ENCODE measurements around the gene ASPG.

The ASPG gene

GRCh38 chr14:104066279-104066678 lies 19.2 kb upstream of the ASPG start:
- H3K4me3 ChIP-seq (replicated peaks; ENCODE audit: insufficient read depth, low read length) = no peak overlapping the region

GRCh38 chr14:104066719-104067295 lies 18.7 kb upstream of the ASPG start:
- H3K4me3 ChIP-seq (replicated peaks; ENCODE audit: insufficient read depth, low read length) = no peak overlapping the region
- no peak for DNase-seq (ENCODE audit: low read depth in 1 of 2, low spot score in 1 of 2)
- H3K27me3 ChIP-seq (ENCODE audit: insufficient read depth, poor library complexity, severe bottlenecking) = peaks cover 5% of the 10 kb centered on the region
- TF ChIP-seq REST (IDR thresholded peaks at IDR 0.05; ENCODE audit: insufficient replicate concordance, low read depth) = no peak
- no peak for TF ChIP-seq CTCF (IDR thresholded peaks at IDR 0.05; ENCODE audit: insufficient read depth, low read length)
- no peak for TF ChIP-seq GABPA (IDR thresholded peaks at IDR 0.05; ENCODE audit: low read depth)
- TF ChIP-seq SPI1 (IDR thresholded peaks at IDR 0.05; ENCODE audit: borderline replicate concordance, low read depth) = no peak
- TF ChIP-seq POLR2AphosphoS5 (IDR thresholded peaks at IDR 0.05; ENCODE audit: low read depth) = no peak
- H3K27ac ChIP-seq (replicated peaks) = no peak overlapping the region

More at GRCh38 chr14:104066279-104066678, 19.2 kb upstream of the ASPG start:
- no peak for TF ChIP-seq POLR2AphosphoS5 (IDR thresholded peaks at IDR 0.05; ENCODE audit: low read depth)
- no peak for TF ChIP-seq GABPA (IDR thresholded peaks at IDR 0.05; ENCODE audit: low read depth)
- no peak for TF ChIP-seq CTCF (IDR thresholded peaks at IDR 0.05; ENCODE audit: insufficient read depth, low read length)
- TF ChIP-seq REST (IDR thresholded peaks at IDR 0.05; ENCODE audit: insufficient replicate concordance, low read depth) = no peak
- no peak for TF ChIP-seq SPI1 (IDR thresholded peaks at IDR 0.05; ENCODE audit: borderline replicate concordance, low read depth)
- H3K27ac ChIP-seq (replicated peaks) = no peak overlapping the region
- no peak for DNase-seq (ENCODE audit: low read depth in 1 of 2, low spot score in 1 of 2)
- peaks cover 8% of the 10 kb centered on the region for H3K27me3 ChIP-seq (ENCODE audit: insufficient read depth, poor library complexity, severe bottlenecking)

GRCh38 chr14:104069541-104069940 lies 16.0 kb upstream of the ASPG start:
- TF ChIP-seq POLR2AphosphoS5 (IDR thresholded peaks at IDR 0.05; ENCODE audit: low read depth) (no peak), SPI1 (IDR thresholded peaks at IDR 0.05; ENCODE audit: borderline replicate concordance, low read depth) (no peak), CTCF (IDR thresholded peaks at IDR 0.05; ENCODE audit: insufficient read depth, low read length) (no peak), GABPA (IDR thresholded peaks at IDR 0.05; ENCODE audit: low read depth) (no peak), REST (IDR thresholded peaks at IDR 0.05; ENCODE audit: insufficient replicate concordance, low read depth) (no peak)
- Histone ChIP-seq H3K27me3 (ENCODE audit: insufficient read depth, poor library complexity, severe bottlenecking) (peaks cover 4% of the 10 kb centered on the region), H3K4me3 (replicated peaks; ENCODE audit: insufficient read depth, low read length) (no peak overlapping the region), H3K27ac (replicated peaks) (no peak overlapping the region)
- DNase-seq (ENCODE audit: low read depth in 1 of 2, low spot score in 1 of 2) = no peak
